ENCODE results near the gene IL13RA1. TPM values are rescaled to one million over a fixed set of nuclear protein-coding genes. Genes with fewer than 3 reads are reported as not detected.

Gene IL13RA1
- 10 to 100 TPM; 24.7 to 46.4 TPM for total RNA-seq

GRCh38 chrX:118726887-118727685 lies at the start of gene IL13RA1:
Gene IL13RA1, plus strand, starts transcription at chrX:118727606. Its CDS starts 33 bp downstream, at chrX:118727639.
- WGBS, result 16% methylated on average over 5 of the region's 56 CpGs
- H3K4me3 ChIP-seq, result peak within 1 kb of the TSS; percentile 60 to 64
- peak; percentile 74 for DNase-seq (ENCODE audit: low spot score)
- TF ChIP-seq POLR2A (IDR thresholded peaks at IDR 0.05), result peak; percentile 75
- TF ChIP-seq, protein P1, sequence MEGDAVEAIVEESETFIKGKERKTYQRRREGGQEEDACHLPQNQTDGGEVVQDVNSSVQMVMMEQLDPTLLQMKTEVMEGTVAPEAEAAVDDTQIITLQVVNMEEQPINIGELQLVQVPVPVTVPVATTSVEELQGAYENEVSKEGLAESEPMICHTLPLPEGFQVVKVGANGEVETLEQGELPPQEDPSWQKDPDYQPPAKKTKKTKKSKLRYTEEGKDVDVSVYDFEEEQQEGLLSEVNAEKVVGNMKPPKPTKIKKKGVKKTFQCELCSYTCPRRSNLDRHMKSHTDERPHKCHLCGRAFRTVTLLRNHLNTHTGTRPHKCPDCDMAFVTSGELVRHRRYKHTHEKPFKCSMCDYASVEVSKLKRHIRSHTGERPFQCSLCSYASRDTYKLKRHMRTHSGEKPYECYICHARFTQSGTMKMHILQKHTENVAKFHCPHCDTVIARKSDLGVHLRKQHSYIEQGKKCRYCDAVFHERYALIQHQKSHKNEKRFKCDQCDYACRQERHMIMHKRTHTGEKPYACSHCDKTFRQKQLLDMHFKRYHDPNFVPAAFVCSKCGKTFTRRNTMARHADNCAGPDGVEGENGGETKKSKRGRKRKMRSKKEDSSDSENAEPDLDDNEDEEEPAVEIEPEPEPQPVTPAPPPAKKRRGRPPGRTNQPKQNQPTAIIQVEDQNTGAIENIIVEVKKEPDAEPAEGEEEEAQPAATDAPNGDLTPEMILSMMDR (IDR thresholded peaks at IDR 0.05), result peak in 2 of 4 experiments; percentile 10 to 12
- peak; percentile 28 for TF ChIP-seq POLR2AphosphoS5 (IDR thresholded peaks at IDR 0.05)
- peak within 1 kb of the TSS; percentile 78 to 82 for H3K27ac ChIP-seq
- H3K4me1 ChIP-seq (replicated peaks), result no peaks in the 10 kb centered on the region
- intact Hi-C loops (cut with DNase I), result no loop called here
- no peaks in the 10 kb centered on the region for H3K27me3 ChIP-seq (replicated peaks; ENCODE audit: insufficient read depth)
- no peaks in the 10 kb centered on the region for H3K36me3 ChIP-seq
- H3K9me3 ChIP-seq, result no peaks in the 10 kb centered on the region

- no peak overlapping the region for H3K4me3 ChIP-seq
- H3K4me1 ChIP-seq (replicated peaks), result no peaks in the 10 kb centered on the region
- DNase-seq (ENCODE audit: low spot score), result no peak
- TF ChIP-seq POLR2A (IDR thresholded peaks at IDR 0.05) (no peak), POLR2AphosphoS5 (IDR thresholded peaks at IDR 0.05) (no peak)
- TF ChIP-seq, protein P1 (IDR thresholded peaks at IDR 0.05), result no peak
- WGBS, result 92% methylated on average over 1 of the region's 1 CpG
- H3K36me3 ChIP-seq, result no peaks in the 10 kb centered on the region
- no peaks in the 10 kb centered on the region for H3K9me3 ChIP-seq
- no peaks in the 10 kb centered on the region for H3K27me3 ChIP-seq (replicated peaks; ENCODE audit: insufficient read depth)
- intact Hi-C loops (cut with DNase I), result no loop called here
- H3K27ac ChIP-seq, result no peak overlapping the region
These were observed 48.1 kb upstream of the IL13RA1 start for GRCh38 chrX:118679290-118679689.

- DNase-seq (ENCODE audit: low spot score), result no peak
These were observed 45.0 kb upstream of the IL13RA1 start for GRCh38 chrX:118682258-118683014.

DNA sequence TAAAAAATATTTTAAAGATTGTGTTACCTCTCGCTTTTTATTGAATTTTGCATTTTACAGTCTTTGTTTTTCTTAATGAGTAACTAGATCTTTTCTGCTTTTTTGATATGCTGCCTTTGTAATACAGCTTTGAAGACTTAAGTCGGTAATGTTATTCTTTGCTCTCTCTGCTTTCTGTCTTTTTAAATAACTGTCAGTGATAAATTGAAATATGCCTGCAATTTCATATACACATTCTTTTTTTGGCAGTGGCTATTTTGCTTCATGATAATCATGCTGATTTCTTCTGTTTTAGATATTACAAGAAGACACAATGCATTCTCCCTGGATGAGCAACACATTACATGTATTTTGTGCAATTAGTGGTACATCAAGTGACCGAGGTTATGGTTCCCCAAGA lies 42.0 kb upstream of the IL13RA1 start:
- 61% methylated on average over 3 of the region's 3 CpGs for WGBS
- Histone ChIP-seq H3K9me3 (no peaks in the 10 kb centered on the region), H3K27me3 (replicated peaks; ENCODE audit: insufficient read depth) (no peaks in the 10 kb centered on the region), H3K4me1 (replicated peaks) (no peaks in the 10 kb centered on the region), H3K27ac (no peak overlapping the region), H3K4me3 (no peak overlapping the region), H3K36me3 (no peaks in the 10 kb centered on the region)
- no peak for DNase-seq (ENCODE audit: low spot score)
- no peak for TF ChIP-seq POLR2A (IDR thresholded peaks at IDR 0.05)
- intact Hi-C loops (cut with DNase I), result no loop called here

More at GRCh38 chrX:118682258-118683014, 45.0 kb upstream of the IL13RA1 start:
- Histone ChIP-seq H3K4me3 (no peak overlapping the region), H3K4me1 (replicated peaks) (no peaks in the 10 kb centered on the region), H3K27me3 (replicated peaks; ENCODE audit: insufficient read depth) (no peaks in the 10 kb centered on the region), H3K36me3 (no peaks in the 10 kb centered on the region), H3K9me3 (no peaks in the 10 kb centered on the region), H3K27ac (no peak overlapping the region)
- TF ChIP-seq POLR2A (IDR thresholded peaks at IDR 0.05), result no peak
- TF ChIP-seq POLR2AphosphoS5 (IDR thresholded peaks at IDR 0.05), result no peak
- TF ChIP-seq, protein P1 (IDR thresholded peaks at IDR 0.05), result no peak
- 23% methylated on average over 2 of the region's 2 CpGs for WGBS
- intact Hi-C loops (cut with DNase I), result no loop called here

- Histone ChIP-seq H3K9me3 (no peaks in the 10 kb centered on the region), H3K27me3 (replicated peaks; ENCODE audit: insufficient read depth) (no peaks in the 10 kb centered on the region), H3K36me3 (no peaks in the 10 kb centered on the region), H3K27ac (no peak overlapping the region), H3K4me3 (no peak overlapping the region), H3K4me1 (replicated peaks) (no peaks in the 10 kb centered on the region)
- TF ChIP-seq POLR2A (IDR thresholded peaks at IDR 0.05), result no peak
- TF ChIP-seq, protein P1 (IDR thresholded peaks at IDR 0.05), result no peak
- no peak for TF ChIP-seq POLR2AphosphoS5 (IDR thresholded peaks at IDR 0.05)
- intact Hi-C loops (cut with DNase I), result no loop called here
- WGBS, result 93% methylated on average over 3 of the region's 3 CpGs
- no peak for DNase-seq (ENCODE audit: low spot score)
These were observed 38.5 kb upstream of the IL13RA1 start for GRCh38 chrX:118688935-118689334.

Data from prostate gland (tissue), 2 donors.